ENCODE results near the gene DNHD1. TPM values are rescaled to one million over a fixed set of nuclear protein-coding genes. Genes with fewer than 3 reads are reported as not detected.

The DNHD1 gene
- total RNA-seq, 3 donors from 2014 or later (not counting 1 experiment from before 2014, with no cell fraction given) = 29.6 to 38.3 (median 31.4) TPM

- peaks cover 25% of the 10 kb centered on the region in 2 donors for H3K4me1 Mint-ChIP-seq
- H3K36me3 Mint-ChIP-seq = peaks cover 10% of the 10 kb centered on the region
- WGBS (ENCODE audit: insufficient coverage) = 76% methylated on average over 3 of the region's 3 CpGs
- Histone ChIP-seq H3K27ac (ENCODE audit: low read length) (no peak overlapping the region), H3K27me3 (ENCODE audit: control insufficient read depth, insufficient read depth, low read length) (no peaks in the 10 kb centered on the region), H3K4me3 (ENCODE audit: low read length) (no peak overlapping the region), H3K9me3 (ENCODE audit: control insufficient read depth, insufficient read depth, low read length) (no peaks in the 10 kb centered on the region), H3K4me1 (ENCODE audit: control insufficient read depth, insufficient read depth, low read length) (no peaks in the 10 kb centered on the region), H3K36me3 (ENCODE audit: control insufficient read depth, insufficient read depth, low read length) (peaks cover 51% of the 10 kb centered on the region)
- no peak for DNase-seq
- peak overlapping the region; percentile 62 to 64 for H3K27ac Mint-ChIP-seq
- no peak overlapping the region for H3K4me3 Mint-ChIP-seq
- H3K27me3 Mint-ChIP-seq (ENCODE audit: low read depth in 2 of 2) = no peaks in the 10 kb centered on the region
- no peaks in the 10 kb centered on the region for H3K9me3 Mint-ChIP-seq
- intact Hi-C loops (cut with micrococcal nuclease) = no loop called here
- ATAC-seq = no peak
- no peak for TF ChIP-seq CTCF (IDR thresholded peaks at IDR 0.05)
Measured at GRCh38 chr11:6594142-6594768, 97.2 kb downstream of the DNHD1 start.

- WGBS (ENCODE audit: insufficient coverage) = 95% methylated on average over 5 of the region's 5 CpGs
- Histone ChIP-seq H3K9me3 (ENCODE audit: control insufficient read depth, insufficient read depth, low read length) (no peaks in the 10 kb centered on the region), H3K4me3 (ENCODE audit: low read length) (no peak overlapping the region), H3K27me3 (ENCODE audit: control insufficient read depth, insufficient read depth, low read length) (no peaks in the 10 kb centered on the region), H3K36me3 (ENCODE audit: control insufficient read depth, insufficient read depth, low read length) (peaks cover 70% of the 10 kb centered on the region), H3K27ac (ENCODE audit: low read length) (no peak overlapping the region), H3K4me1 (ENCODE audit: control insufficient read depth, insufficient read depth, low read length) (no peaks in the 10 kb centered on the region)
- Mint-ChIP-seq H3K4me3 (no peak overlapping the region), H3K27me3 (ENCODE audit: low read depth in 2 of 2) (no peaks in the 10 kb centered on the region), H3K4me1 (peaks cover 28 to 29% of the 10 kb centered on the region in 2 donors), H3K27ac (peak overlapping the region in 1 of 2 donors; percentile 23), H3K36me3 (peaks cover 10% of the 10 kb centered on the region), H3K9me3 (no peaks in the 10 kb centered on the region)
- no peak for TF ChIP-seq CTCF (IDR thresholded peaks at IDR 0.05)
- intact Hi-C loops (cut with micrococcal nuclease) = no loop called here
- ATAC-seq (no peak), DNase-seq (no peak)
Measured at GRCh38 chr11:6596239-6596877, 99.3 kb downstream of the DNHD1 start.

GRCh38 chr11:6598555-6598954 lies 101.5 kb downstream of the DNHD1 start:
- no peak for ATAC-seq
- Histone ChIP-seq H3K4me1 (ENCODE audit: control insufficient read depth, insufficient read depth, low read length) (peaks cover 12% of the 10 kb centered on the region), H3K9me3 (ENCODE audit: control insufficient read depth, insufficient read depth, low read length) (no peaks in the 10 kb centered on the region), H3K27ac (ENCODE audit: low read length) (no peak overlapping the region), H3K36me3 (ENCODE audit: control insufficient read depth, insufficient read depth, low read length) (peaks cover 58% of the 10 kb centered on the region), H3K27me3 (ENCODE audit: control insufficient read depth, insufficient read depth, low read length) (no peaks in the 10 kb centered on the region), H3K4me3 (ENCODE audit: low read length) (no peak overlapping the region)
- Mint-ChIP-seq H3K27me3 (ENCODE audit: low read depth in 2 of 2) (no peaks in the 10 kb centered on the region), H3K27ac (peak overlapping the region in 1 of 2 donors; percentile 58), H3K4me1 (peaks cover 25 to 29% of the 10 kb centered on the region in 2 donors), H3K36me3 (peaks cover 10% of the 10 kb centered on the region), H3K4me3 (no peak overlapping the region), H3K9me3 (no peaks in the 10 kb centered on the region)
- no peak for DNase-seq
- WGBS (ENCODE audit: insufficient coverage) = 94% methylated on average over 3 of the region's 3 CpGs
- intact Hi-C loops (cut with micrococcal nuclease) = no loop called here
- no peak for TF ChIP-seq CTCF (IDR thresholded peaks at IDR 0.05)
